Tibial artery (tissue), 4 donors: ENCODE data around the gene KIF21A.
"Not testable (repeated sequence)": the region's sequence is repeated elsewhere in the genome, so short reads cannot be mapped to it uniquely, and the experiment has no call there.

Experiments
- DNase-seq, 2 donors: peaks; one replicate each; pipeline ENCODE4 v3.0.0-alpha.2; 2019
- H3K27ac ChIP-seq, 2 donors: fragments of 200-600 bp; sonication (generic) in 1 of 2; 1 replicate in 1 of 2; 2 replicates in 1 of 2; pipeline ENCODE4 v1.5.1; 2018 to 2019; ENCODE audit warnings: mild to moderate bottlenecking in 1 of 2
- H3K27me3 ChIP-seq, 2 donors: fragments of 200-600 bp; sonication (generic) in 1 of 2; one replicate each; pipeline versions ENCODE4 v1.5.1 to v1.6.0; 2016 to 2019
- H3K36me3 ChIP-seq, 3 donors: fragments of 200-600 bp; sonication (generic) in 2 of 3; one replicate each; pipeline ENCODE4 v1.5.1; 2016 to 2019; ENCODE audit warnings: mild to moderate bottlenecking in 2 of 3
- H3K4me1 ChIP-seq, 4 donors: fragments of 200-600 bp; sonication (generic) in 2 of 4; 1 replicate in 3 of 4; 2 replicates in 1 of 4; pipeline ENCODE4 v1.5.1; 2016 to 2019
- H3K4me3 ChIP-seq, 2 donors: fragments of 200-600 bp; sonication (generic) in 1 of 2; 1 replicate in 1 of 2; 2 replicates in 1 of 2; pipeline ENCODE4 v1.5.1; 2018 to 2019; ENCODE audit warnings: mild to moderate bottlenecking in 2 of 2
- H3K9me3 ChIP-seq, 3 donors: fragments of 200-600 bp; sonication (generic) in 1 of 3; one replicate each; pipeline ENCODE4 v1.5.1; 2016 to 2019
- CTCF ChIP-seq, 2 experiments: fragments of 200-600 bp in 1 of 2; fragments of 450-650 bp in 1 of 2; IDR thresholded peaks; one replicate each; pipeline ENCODE4 v1.5.1; 2017 to 2019; ENCODE audit warnings: antibody characterized with exemption in 2 of 2, mild to moderate bottlenecking in 1 of 2, moderate library complexity in 1 of 2
- intact Hi-C: fragments of 100-400 bp; cut with DNase I; formaldehyde crosslinking; loops from one replicate; pipeline ENCODE4 v1.15.0; 2023; ENCODE audit warnings: low total_unique reads

The KIF21A gene

DNA sequence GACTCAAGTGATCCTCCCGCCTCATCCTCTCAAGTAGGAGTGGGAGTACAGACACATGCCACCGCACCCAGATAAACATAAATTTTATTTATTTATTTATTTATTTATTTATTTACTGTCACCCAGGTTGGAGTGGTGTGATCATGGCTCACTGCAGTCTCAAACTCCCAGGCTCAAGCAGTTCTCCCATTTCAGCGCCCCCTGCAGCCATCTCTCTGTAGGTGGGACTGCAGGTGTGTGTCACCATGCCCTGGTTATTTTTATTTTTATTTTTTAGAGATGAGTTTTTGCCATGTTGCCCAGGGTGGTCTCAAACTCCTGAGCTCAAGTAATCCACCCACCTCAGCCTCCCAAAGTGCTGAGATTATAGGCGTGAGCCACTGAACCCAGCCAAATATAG, 33.2 kb upstream of the KIF21A start:
- intact Hi-C loops, result no loop called here
- DNase-seq, result no peak
- no peaks in the 10 kb centered on the region for H3K4me1 ChIP-seq

GRCh38 chr12:39475136-39475535, 32.2 kb upstream of the KIF21A start:
- H3K4me1 ChIP-seq, DNase-seq, H3K27ac ChIP-seq, H3K27me3 ChIP-seq, H3K36me3 ChIP-seq, intact Hi-C loops, H3K4me3 ChIP-seq, H3K9me3 ChIP-seq: not testable (repeated sequence)

More for the DNA sequence above, 33.2 kb upstream of the KIF21A start:
- no peak for TF ChIP-seq CTCF (IDR thresholded peaks at IDR 0.05)
- Histone ChIP-seq H3K27ac (no peak overlapping the region), H3K9me3 (peaks cover 0 to 7% (median 0%) of the 10 kb centered on the region in 3 donors), H3K4me3 (no peak overlapping the region), H3K27me3 (no peaks in the 10 kb centered on the region), H3K36me3 (no peaks in the 10 kb centered on the region)

DNA sequence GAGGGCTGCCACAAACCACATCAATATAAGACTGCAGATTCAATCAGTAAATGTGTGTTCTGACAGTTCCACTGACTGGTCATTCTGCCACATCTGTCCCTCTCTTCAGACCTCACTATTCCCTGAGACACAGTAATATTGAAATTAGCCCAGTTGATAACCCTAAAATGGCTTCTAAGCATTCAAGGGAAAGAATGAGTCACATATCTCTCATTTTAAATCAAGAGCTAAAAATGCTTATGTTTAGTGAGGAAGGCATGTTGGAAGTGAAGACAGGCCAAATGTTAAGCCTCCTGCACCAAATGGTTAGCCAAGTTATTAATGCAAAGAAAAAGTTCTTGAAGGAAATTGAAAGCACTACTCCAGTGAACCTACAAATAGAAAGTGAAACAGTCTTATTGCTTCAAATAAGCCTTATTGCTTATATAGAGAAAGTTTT, 24.5 kb upstream of the KIF21A start:
- no peak for DNase-seq
- intact Hi-C loops, result no loop called here
- no peak overlapping the region for H3K4me3 ChIP-seq
- H3K9me3 ChIP-seq, result no peaks in the 10 kb centered on the region
- H3K36me3 ChIP-seq, result no peaks in the 10 kb centered on the region
- no peaks in the 10 kb centered on the region for H3K27me3 ChIP-seq
- H3K27ac ChIP-seq, result no peak overlapping the region
- TF ChIP-seq CTCF (IDR thresholded peaks at IDR 0.05), result no peak
- no peaks in the 10 kb centered on the region for H3K4me1 ChIP-seq

DNA sequence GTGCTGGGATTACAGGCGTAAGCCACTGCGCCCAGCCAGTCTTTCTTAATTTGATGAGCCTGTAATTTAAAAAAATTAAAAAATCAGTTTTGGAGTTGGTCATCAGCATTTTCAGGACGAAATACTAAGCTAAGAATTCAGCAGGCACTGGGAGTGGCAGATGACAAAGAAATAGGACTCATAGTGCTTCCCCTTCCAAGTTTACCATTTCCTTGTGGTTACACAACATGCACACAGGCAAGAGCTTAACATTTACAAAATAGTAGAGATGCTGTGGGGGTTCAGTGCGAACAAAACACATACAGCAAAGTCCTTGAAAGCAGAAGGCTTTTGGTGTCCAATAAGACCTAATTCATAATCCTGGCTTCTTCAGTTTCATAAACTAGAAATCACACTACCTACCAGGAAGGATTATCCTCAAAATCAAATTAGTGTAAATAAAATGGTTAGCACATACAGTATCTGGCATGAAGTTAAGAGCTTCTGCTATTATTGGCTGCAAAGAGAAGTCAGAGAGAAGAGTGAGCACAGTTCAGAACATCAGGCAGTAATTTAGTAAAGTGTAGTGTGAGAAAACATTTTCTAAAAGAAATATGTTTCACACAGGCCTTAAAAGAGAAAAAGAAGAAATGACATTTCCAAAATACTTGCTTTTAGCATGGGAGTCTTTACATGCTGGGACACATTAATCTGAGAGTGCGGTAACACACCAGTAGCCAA, 22.2 kb upstream of the KIF21A start:
- intact Hi-C loops, result no loop called here

DNA sequence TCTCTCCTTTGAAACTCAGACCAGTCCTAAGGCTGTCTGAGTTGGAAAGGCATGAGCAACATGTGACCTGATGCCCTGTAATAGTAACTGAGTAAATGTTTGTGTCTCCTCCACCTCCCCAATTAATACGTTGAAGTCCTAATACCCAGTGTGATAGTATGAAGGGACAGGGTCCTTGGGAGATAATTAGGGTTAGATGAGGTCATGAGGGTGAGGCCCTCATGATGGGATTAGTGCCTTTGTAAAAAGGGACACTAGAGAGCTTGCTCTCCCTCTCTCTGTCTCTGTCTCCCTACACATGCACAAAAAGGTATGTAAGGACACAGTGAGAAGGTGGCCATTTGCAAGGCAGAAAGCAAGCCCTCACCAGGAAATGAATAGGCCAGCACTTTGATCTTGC, 18.1 kb upstream of the KIF21A start:
- Histone ChIP-seq H3K4me1 (no peaks in the 10 kb centered on the region), H3K27me3 (no peaks in the 10 kb centered on the region), H3K36me3 (no peaks in the 10 kb centered on the region), H3K4me3 (no peak overlapping the region), H3K9me3 (no peaks in the 10 kb centered on the region), H3K27ac (no peak overlapping the region)
- no peak for DNase-seq
- no peak for TF ChIP-seq CTCF (IDR thresholded peaks at IDR 0.05)
- intact Hi-C loops, result no loop called here

More for the DNA sequence above, 22.2 kb upstream of the KIF21A start:
- no peak overlapping the region for H3K4me3 ChIP-seq
- no peaks in the 10 kb centered on the region for H3K36me3 ChIP-seq
- no peaks in the 10 kb centered on the region for H3K27me3 ChIP-seq
- no peaks in the 10 kb centered on the region for H3K4me1 ChIP-seq
- TF ChIP-seq CTCF (IDR thresholded peaks at IDR 0.05), result no peak
- no peak overlapping the region for H3K27ac ChIP-seq
- H3K9me3 ChIP-seq, result no peaks in the 10 kb centered on the region
- DNase-seq, result no peak

GRCh38 chr12:39459027-39459434, 16.1 kb upstream of the KIF21A start:
- Histone ChIP-seq H3K36me3 (no peaks in the 10 kb centered on the region), H3K9me3 (no peaks in the 10 kb centered on the region), H3K27me3 (no peaks in the 10 kb centered on the region), H3K4me3 (no peak overlapping the region), H3K27ac (no peak overlapping the region), H3K4me1 (no peaks in the 10 kb centered on the region)
- no peak for DNase-seq
- intact Hi-C loops, result no loop called here
- no peak for TF ChIP-seq CTCF (IDR thresholded peaks at IDR 0.05)
